ENCODE data around the gene FUBP1. TPM values are rescaled to one million over a fixed set of nuclear protein-coding genes. Genes with fewer than 3 reads are reported as not detected.

The FUBP1 gene
- total RNA-seq, 3 donors from 2014 or later = 96.0 to 186 (median 156) TPM

DNA sequence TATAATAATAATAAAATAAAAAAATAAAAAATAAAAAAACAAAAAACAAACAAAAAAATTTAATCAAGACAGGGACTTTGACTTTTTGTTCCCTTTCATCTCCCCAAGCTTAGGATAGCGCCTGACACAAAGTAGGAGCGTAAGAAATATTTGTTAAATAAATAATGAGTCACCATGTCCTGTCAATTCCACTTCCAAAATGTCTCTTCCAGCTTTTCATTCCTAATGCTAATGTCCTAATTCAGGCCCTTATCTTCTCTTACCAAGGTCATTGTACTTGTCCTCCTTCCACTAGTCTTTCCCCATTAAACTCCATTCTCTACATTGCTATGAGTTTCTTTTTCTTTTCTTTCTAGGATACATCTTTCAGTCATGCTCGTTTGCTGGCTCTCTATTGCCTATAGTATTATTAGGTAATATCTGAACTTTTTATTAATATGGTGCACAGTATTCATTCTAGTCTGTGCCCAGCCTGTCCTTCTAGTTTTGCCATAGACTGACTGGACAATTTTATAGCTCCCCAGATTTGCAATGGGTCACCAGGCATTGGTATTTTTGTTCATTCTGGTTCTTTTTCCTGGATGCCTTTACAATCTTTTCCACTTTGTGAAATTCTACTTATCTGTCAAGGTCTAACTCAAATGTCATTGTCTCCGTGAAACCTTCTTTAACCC is 79.1 kb downstream of the FUBP1 start:
- intact Hi-C loops (cut with DNase I; ENCODE audit: low total_unique reads) = no loop called here
- Histone ChIP-seq H3K9me3 (no peaks in the 10 kb centered on the region), H3K4me1 (no peaks in the 10 kb centered on the region), H3K4me3 (no peak overlapping the region), H3K27me3 (no peaks in the 10 kb centered on the region), H3K36me3 (no peaks in the 10 kb centered on the region), H3K27ac (no peak overlapping the region)
- TF ChIP-seq POLR2AphosphoS5 (IDR thresholded peaks at IDR 0.05) (no peak), POLR2A (IDR thresholded peaks at IDR 0.05) (no peak)
- TF ChIP-seq, protein P1, sequence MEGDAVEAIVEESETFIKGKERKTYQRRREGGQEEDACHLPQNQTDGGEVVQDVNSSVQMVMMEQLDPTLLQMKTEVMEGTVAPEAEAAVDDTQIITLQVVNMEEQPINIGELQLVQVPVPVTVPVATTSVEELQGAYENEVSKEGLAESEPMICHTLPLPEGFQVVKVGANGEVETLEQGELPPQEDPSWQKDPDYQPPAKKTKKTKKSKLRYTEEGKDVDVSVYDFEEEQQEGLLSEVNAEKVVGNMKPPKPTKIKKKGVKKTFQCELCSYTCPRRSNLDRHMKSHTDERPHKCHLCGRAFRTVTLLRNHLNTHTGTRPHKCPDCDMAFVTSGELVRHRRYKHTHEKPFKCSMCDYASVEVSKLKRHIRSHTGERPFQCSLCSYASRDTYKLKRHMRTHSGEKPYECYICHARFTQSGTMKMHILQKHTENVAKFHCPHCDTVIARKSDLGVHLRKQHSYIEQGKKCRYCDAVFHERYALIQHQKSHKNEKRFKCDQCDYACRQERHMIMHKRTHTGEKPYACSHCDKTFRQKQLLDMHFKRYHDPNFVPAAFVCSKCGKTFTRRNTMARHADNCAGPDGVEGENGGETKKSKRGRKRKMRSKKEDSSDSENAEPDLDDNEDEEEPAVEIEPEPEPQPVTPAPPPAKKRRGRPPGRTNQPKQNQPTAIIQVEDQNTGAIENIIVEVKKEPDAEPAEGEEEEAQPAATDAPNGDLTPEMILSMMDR (IDR thresholded peaks at IDR 0.05) = no peak
- DNase-seq (ENCODE audit: low spot score in 2 of 2) = no peak

Other genes starting within 250 kb of the FUBP1 start
- 100 to 1,000 TPM in 2 of 3 donors, 10 to 100 TPM in 1; 96.4 to 144 (median 133) TPM for gene USP33, start 219.2 kb downstream of the FUBP1 start, total RNA-seq
- 10 to 100 TPM; 20.3 to 30.3 (median 22.2) TPM for gene MIGA1, start 199.4 kb downstream of the FUBP1 start, total RNA-seq
- 10 to 100 TPM; 12.8 to 18.4 (median 17.3) TPM for gene NEXN, start 90.4 kb downstream of the FUBP1 start, total RNA-seq
- 10 to 100 TPM; 25.3 to 39.5 (median 31.5) TPM for gene DNAJB4, start 25.9 kb upstream of the FUBP1 start, total RNA-seq
- gene GIPC2, start 66.9 kb upstream of the FUBP1 start, total RNA-seq = 1 to 10 TPM; 2.6 to 3.6 (median 2.6) TPM